SK-N-SH treated with all-trans-retinoic acid at 6 μM for 48 hours (cell line): Measurements from ENCODE around the gene ACADVL.
"Not testable (repeated sequence)": the region's sequence is repeated elsewhere in the genome, so short reads cannot be mapped to it uniquely, and the experiment has no call there.

ENCODE experiments used
- ATAC-seq: fragments of 200-7000 bp; cut with Tn5 transposase; 3 replicates; pipeline ENCODE4 v1.9.1; 2020; ENCODE audit warnings: mild to moderate bottlenecking, moderate library complexity
- ARNTL ChIP-seq: fragments of 450-650 bp; formaldehyde crosslinking; IDR thresholded peaks from 2 replicates; pipeline ENCODE4 v1.5.0; 2020; ENCODE audit warnings: low read depth, mild to moderate bottlenecking, moderate library complexity, borderline replicate concordance
- CREB5 ChIP-seq: fragments of 250-450 bp; sonication (Bioruptor Pico); IDR thresholded peaks from 2 replicates; pipeline ENCODE4 v1.5.1; 2020; ENCODE audit warnings: low read depth, mild to moderate bottlenecking, moderate library complexity
- CSDC2 ChIP-seq: fragments of 250-450 bp; sonication (Bioruptor Pico); IDR thresholded peaks from 2 replicates; pipeline ENCODE4 v1.5.0; 2020; ENCODE audit warnings: mild to moderate bottlenecking, moderate library complexity
- ESRRG ChIP-seq: fragments of 250-450 bp; sonication (Bioruptor Pico); IDR thresholded peaks from 2 replicates; pipeline ENCODE4 v1.6.1; 2021; ENCODE audit warnings: mild to moderate bottlenecking
- ISL1 ChIP-seq: fragments of 250-450 bp; sonication (Bioruptor Pico); IDR thresholded peaks from 2 replicates; pipeline ENCODE4 v2.1.2; 2022; ENCODE audit warnings: mild to moderate bottlenecking, moderate library complexity
- OSR1 ChIP-seq: fragments of 250-450 bp; sonication (Bioruptor Pico); IDR thresholded peaks from 2 replicates; pipeline ENCODE4 v1.8.0; 2022; ENCODE audit warnings: moderate library complexity, mild to moderate bottlenecking, inconsistent platforms
- PATZ1 ChIP-seq: fragments of 250-450 bp; sonication (Bioruptor Pico); IDR thresholded peaks from 2 replicates; pipeline ENCODE4 v1.8.0; 2020; ENCODE audit warnings: mild to moderate bottlenecking, moderate library complexity, borderline replicate concordance
- POU6F1 ChIP-seq: fragments of 250-450 bp; sonication (Bioruptor Pico); IDR thresholded peaks from 2 replicates; pipeline ENCODE4 v1.8.0; 2021; ENCODE audit warnings: low read depth, mild to moderate bottlenecking, moderate library complexity, borderline replicate concordance
- RARB ChIP-seq: fragments of 250-450 bp; sonication (Bioruptor Pico); IDR thresholded peaks from 2 replicates; pipeline ENCODE4 v1.8.0; 2021; ENCODE audit warnings: mild to moderate bottlenecking, moderate library complexity
- SNAI2 ChIP-seq: fragments of 250-450 bp; sonication (Bioruptor Pico); IDR thresholded peaks from 2 replicates; pipeline ENCODE4 v1.5.0; 2020; ENCODE audit warnings: mild to moderate bottlenecking, moderate library complexity
- TCF4 ChIP-seq: fragments of 250-450 bp; sonication (Bioruptor Pico); IDR thresholded peaks from 2 replicates; pipeline ENCODE4 v1.8.0; 2021; ENCODE audit warnings: mild to moderate bottlenecking, moderate library complexity, borderline replicate concordance
- ZC3H10 ChIP-seq: fragments of 250-450 bp; sonication (Bioruptor Pico); IDR thresholded peaks from 2 replicates; pipeline ENCODE4 v1.5.1; 2021; ENCODE audit warnings: mild to moderate bottlenecking, moderate library complexity
- ZFP30 ChIP-seq: fragments of 450-650 bp; formaldehyde crosslinking; IDR thresholded peaks from 2 replicates; pipeline ENCODE4 v1.5.0; 2022; ENCODE audit warnings: mild to moderate bottlenecking, moderate library complexity
- ZNF565 ChIP-seq: fragments of 450-650 bp; formaldehyde crosslinking; conservative IDR thresholded peaks from 2 replicates; pipeline ENCODE4 v1.5.0; 2020; ENCODE audit warnings: low read depth, mild to moderate bottlenecking, moderate library complexity
- ZNF70 ChIP-seq: fragments of 450-650 bp; formaldehyde crosslinking; IDR thresholded peaks from 2 replicates; pipeline ENCODE4 v1.5.0; 2020; ENCODE audit warnings: mild to moderate bottlenecking, moderate library complexity
- ZNF8 ChIP-seq: fragments of 450-650 bp; formaldehyde crosslinking; IDR thresholded peaks from 2 replicates; pipeline ENCODE4 v1.5.0; 2020; ENCODE audit warnings: mild to moderate bottlenecking, moderate library complexity
- TF ChIP-seq, protein P1 (sequence below): fragments of 250-450 bp; sonication (Bioruptor Pico); IDR thresholded peaks from 2 replicates; pipeline ENCODE4 v1.5.0; 2020; ENCODE audit warnings: mild to moderate bottlenecking, moderate library complexity

ACADVL gene

DNA sequence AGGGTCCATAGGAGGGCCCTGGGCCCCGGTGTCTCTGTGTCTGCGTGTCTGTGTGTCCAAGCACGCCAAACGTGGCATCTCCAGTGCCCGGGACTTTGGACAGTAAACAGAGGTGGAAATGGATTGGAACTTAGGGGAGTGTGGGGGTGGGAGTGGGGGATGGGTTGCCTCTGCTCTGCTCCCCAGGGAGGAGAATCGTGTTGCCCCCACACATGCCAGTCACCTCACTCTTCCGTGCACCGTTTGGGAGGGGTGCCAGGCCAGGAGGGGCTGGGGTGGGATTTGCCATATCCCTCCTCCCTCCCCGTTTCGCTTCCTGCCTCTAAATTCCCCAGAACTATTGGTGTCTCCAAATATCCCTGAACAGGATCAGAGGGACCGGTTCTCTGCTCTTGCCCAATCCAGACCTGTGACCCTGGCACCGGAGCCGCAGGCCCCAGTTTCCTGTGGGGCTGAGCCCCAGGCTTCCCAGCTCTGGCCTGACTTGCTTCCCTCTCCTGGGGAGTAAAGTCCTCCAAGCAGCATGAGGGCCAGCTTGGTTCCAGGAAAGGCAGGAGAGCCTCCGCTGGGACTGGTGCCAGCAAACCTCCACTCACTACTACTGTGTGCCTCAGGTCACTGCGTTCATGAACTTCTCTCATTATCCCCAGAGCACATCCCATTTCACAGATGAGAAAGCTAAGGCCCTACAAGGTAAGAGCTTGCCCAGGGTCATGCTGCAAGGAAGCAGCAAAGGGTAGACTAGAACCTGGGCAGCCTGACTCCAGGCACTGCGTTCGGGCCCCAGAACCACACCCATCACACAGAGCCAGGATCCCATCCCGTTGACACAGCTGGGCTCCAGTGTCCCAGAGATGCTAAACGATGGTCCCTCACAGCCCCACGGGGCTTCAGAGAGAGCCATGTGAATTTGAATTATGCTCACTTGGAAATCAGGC lies 40.2 kb upstream of the ACADVL start, which contains the start of gene ASGR1 (continued):
- TF ChIP-seq, protein P1, sequence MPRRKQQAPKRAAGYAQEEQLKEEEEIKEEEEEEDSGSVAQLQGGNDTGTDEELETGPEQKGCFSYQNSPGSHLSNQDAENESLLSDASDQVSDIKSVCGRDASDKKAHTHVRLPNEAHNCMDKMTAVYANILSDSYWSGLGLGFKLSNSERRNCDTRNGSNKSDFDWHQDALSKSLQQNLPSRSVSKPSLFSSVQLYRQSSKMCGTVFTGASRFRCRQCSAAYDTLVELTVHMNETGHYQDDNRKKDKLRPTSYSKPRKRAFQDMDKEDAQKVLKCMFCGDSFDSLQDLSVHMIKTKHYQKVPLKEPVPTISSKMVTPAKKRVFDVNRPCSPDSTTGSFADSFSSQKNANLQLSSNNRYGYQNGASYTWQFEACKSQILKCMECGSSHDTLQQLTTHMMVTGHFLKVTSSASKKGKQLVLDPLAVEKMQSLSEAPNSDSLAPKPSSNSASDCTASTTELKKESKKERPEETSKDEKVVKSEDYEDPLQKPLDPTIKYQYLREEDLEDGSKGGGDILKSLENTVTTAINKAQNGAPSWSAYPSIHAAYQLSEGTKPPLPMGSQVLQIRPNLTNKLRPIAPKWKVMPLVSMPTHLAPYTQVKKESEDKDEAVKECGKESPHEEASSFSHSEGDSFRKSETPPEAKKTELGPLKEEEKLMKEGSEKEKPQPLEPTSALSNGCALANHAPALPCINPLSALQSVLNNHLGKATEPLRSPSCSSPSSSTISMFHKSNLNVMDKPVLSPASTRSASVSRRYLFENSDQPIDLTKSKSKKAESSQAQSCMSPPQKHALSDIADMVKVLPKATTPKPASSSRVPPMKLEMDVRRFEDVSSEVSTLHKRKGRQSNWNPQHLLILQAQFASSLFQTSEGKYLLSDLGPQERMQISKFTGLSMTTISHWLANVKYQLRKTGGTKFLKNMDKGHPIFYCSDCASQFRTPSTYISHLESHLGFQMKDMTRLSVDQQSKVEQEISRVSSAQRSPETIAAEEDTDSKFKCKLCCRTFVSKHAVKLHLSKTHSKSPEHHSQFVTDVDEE (CRISPR knock-in tag), result no peak
- TF ChIP-seq CSDC2 (no peak), ZFP30 (CRISPR knock-in tag) (no peak)

GRCh38 chr17:7182101-7182500 lies 37.6 kb upstream of the ACADVL start:
- not testable (repeated sequence) for ATAC-seq

DNA sequence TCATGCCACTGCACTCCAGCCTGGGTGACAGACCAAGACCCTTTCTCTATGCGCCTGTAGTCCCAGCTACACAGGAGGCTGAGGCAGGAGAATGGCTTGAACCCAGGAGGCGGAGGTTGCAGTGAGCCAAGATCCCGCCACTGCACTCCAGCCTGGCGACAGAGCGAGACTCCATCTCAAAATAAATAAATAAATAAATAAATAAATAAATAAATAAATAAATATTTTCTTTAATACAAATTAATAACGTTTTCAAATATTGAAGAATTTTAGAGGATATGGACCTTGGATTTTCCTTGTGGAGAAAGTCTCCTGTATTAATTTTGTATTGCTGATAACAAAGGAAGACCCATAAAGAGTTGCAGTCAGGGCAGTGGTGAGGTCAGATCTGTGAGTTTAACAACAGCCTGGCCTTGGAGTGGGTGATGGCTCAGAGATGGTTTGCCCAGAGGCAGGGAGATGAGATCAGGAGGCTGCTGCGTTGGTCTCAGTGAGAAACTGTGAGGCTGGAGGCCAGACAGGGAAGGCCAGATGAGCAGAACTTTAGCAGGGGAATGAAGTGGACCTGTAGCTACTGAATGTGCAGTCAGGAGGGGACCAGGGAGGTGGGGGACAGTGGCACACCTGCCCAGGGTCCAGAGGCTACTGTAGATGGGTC lies 36.2 kb upstream of the ACADVL start:
- no peak for TF ChIP-seq ESRRG (CRISPR knock-in tag)
- no peak for TF ChIP-seq ZNF70 (CRISPR knock-in tag)
- TF ChIP-seq PATZ1, result no peak
- no peak for TF ChIP-seq TCF4
- no peak for TF ChIP-seq OSR1 (CRISPR knock-in tag)
- TF ChIP-seq ZFP30 (CRISPR knock-in tag), result no peak
- no peak for TF ChIP-seq POU6F1 (CRISPR knock-in tag)
- TF ChIP-seq CREB5 (CRISPR knock-in tag), result no peak
- ATAC-seq, result no peak; the same call in 2 of the 3 replicates

DNA sequence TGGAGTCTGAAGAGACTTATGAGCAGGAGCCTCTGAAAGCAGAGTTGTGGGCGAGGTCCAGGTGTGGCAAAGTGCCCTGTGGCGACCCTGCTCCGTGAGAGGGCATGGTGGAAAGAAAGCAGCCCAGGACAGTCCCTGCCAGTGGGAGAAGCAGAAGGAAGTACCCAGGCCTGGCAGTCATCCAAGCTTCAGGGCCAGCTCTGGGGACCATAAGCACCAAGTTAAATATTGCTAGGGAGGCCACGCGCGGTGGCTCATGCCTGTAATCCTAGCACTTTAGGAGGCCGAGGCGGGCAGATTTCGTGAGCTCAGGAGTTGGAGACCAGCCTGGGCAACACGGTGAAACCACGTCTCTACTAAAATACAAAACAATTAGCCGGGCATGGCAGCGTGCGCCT lies 35.6 kb upstream of the ACADVL start:
- TF ChIP-seq TCF4 (no peak), ZNF565 (CRISPR knock-in tag) (no peak), ZNF8 (CRISPR knock-in tag) (no peak), PATZ1 (no peak), RARB (CRISPR knock-in tag) (no peak), SNAI2 (CRISPR knock-in tag) (no peak)
- no peak for ATAC-seq

DNA sequence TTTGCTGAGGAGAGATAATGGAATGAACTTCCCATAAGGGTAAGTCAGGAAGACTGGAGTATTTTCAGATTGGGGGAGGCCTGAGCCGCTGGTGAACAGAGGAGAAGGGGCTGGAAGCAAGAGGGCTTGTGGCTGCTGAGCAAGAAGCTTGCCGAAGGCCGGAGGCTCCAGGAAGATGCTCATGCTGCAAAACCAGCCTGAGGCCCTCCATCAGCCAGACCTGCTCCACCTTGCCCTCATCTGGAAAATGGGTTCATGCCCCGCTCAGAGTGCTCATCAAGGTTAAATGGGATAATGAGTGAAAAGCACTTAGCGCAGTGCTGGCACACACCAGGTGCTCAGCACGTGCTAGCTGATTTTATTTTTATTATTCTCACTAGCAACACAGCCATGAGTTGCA lies 35.1 kb upstream of the ACADVL start:
- no peak for ATAC-seq
- TF ChIP-seq OSR1 (CRISPR knock-in tag), result no peak
- no peak for TF ChIP-seq CSDC2
- no peak for TF ChIP-seq TCF4
- no peak for TF ChIP-seq ISL1 (CRISPR knock-in tag)
- no peak for TF ChIP-seq ZFP30 (CRISPR knock-in tag)
- no peak for TF ChIP-seq ARNTL (CRISPR knock-in tag)
- no peak for TF ChIP-seq ZC3H10 (CRISPR knock-in tag)
- TF ChIP-seq CREB5 (CRISPR knock-in tag), result no peak
- TF ChIP-seq RARB (CRISPR knock-in tag), result no peak
- TF ChIP-seq, all 23 proteins: peak for 0
